NCI-H2171 (cell line): ENCODE data around the gene RAD18.

ENCODE experiments used
- DNase-seq: peaks from one replicate; lab custom pipeline; 2025; lab: John Stamatoyannopoulos, UW

RAD18 gene

DNA sequence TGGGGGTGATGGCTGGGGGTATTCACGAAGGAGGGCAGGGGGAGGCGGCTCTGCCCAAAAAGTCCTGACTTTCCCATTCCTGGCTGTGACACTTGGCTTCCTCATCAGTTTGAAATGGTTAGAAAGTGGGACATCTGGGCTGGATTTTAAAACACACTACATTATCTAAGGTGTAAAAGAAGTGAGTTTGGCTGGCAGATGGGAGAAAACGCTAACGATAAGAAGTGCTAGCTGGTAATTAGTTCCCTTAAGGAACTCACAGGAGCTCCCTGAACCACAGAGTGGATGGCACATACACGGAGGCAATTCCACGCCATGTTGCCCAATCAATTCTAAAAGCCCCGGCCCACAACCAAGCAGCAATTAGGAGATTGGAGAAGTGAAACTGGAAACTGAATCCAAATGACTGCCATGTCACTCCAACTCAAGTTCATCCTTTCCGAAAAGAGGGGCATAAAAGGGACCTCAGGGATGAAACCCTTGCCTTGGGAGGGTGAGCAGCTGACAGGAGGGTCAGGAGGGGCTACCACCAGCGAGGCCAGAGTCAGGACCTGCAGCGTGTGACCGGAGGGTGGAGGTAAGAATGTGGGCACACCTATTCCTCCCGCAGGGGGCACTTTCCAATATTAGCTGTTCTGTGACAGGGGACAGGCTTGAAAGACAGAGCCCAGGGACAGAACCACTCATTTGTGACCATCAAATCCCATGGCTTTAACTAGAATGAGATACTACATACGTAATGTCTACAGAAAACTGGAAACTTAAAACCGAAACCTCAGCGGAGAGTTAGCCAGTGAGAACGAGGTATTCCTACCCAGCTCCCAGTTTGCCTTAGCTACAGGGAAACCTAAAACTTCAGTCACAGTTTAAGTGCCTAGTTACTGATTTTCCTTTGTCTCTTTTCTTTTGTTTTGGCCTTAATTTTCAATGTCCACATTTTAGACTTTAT lies 98.6 kb downstream of the RAD18 start:
- DNase-seq: no peak

- DNase-seq: no peak
Measured at GRCh38 chr3:8863891-8864290, 99.4 kb downstream of the RAD18 start.

GRCh38 chr3:8857720-8858367 lies 105.4 kb downstream of the RAD18 start:
- DNase-seq: no peak

DNA sequence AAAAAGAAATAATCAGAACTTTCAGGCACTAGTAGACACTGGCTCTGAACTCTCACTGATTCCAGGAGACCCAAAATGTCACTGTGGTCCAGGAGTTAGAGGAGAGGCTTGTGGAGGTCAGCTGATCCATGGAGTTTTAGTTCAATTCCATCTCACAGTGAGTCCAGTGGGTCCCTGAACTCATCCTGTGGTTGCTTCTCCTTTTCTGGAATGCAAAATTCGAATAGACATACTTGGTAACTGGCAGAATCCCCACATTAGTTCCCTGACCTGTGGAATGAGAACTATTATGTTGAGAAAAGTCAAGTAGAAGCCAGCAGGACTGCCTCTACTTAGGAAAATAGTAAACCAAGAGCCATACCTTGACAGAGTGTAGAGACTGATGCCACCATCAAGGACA lies 106.6 kb downstream of the RAD18 start:
- no peak for DNase-seq

- no peak for DNase-seq
Measured at GRCh38 chr3:8856071-8856470, 107.2 kb downstream of the RAD18 start.

- no peak for DNase-seq
Measured at GRCh38 chr3:8854656-8855055, 108.6 kb downstream of the RAD18 start.

DNA sequence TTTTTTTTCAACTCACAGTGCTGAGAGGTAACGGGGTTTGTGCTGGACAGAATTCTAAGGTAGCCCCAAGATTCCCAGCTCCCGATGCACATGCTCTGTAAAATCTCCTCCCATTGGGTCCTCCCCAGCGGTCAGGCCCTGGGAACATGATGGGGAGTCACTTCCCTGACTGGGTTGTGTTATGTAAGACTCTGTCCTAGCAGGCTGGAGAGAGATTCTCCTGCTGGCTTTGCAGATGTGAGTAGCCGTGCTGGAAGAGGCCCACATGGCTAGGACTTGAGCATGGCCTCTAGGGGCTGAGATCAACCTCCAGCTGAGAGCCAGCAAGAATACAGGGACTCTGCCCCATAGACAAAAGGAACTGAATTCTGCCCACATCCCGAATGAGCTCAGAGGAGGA lies 110.2 kb downstream of the RAD18 start:
- DNase-seq: no peak

DNA sequence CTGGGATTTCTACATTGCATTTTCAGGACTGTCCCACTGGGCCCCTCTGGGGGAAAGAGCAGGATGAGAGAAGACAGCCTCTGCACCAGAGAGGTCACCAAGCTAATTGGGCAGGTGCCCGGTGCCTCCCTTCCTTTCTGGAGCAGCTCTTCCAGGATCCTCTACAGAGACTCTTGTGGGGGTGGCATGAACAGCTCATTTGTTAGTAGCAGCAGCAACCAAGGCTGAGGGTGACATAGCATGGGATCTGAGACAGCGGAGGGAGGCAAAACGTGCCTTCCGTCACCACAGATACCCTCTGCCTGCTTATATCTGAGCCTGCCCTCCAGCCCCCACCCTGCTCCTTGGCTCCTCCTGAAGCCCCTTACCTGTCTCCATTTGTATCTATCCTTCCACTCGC lies 110.8 kb downstream of the RAD18 start:
- no peak for DNase-seq

GRCh38 chr3:8851703-8852102 lies 111.6 kb downstream of the RAD18 start:
- DNase-seq: no peak

GRCh38 chr3:8848696-8849131 lies 114.6 kb downstream of the RAD18 start:
- no peak for DNase-seq

- DNase-seq: no peak
Measured at GRCh38 chr3:8847317-8847716, 116.0 kb downstream of the RAD18 start.

DNA sequence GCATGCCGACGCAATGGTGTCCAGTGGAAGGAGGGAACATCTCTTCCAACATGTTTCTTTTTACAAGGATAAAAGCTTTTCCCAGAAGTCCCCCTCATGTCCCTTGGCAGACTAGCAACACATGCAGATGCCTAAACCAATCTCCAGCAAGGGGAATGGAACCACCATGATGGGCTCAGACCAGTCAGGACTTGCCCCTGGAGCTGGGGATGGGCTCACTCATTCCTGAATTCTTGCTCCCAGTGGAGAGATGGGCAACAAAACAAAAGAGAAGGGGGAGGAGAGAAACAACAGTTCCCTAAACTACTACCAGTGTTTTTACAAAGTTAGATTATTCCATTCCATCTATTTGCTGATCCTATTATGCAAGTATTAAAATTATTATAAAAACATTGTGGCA lies 117.1 kb downstream of the RAD18 start:
- DNase-seq: no peak

DNA sequence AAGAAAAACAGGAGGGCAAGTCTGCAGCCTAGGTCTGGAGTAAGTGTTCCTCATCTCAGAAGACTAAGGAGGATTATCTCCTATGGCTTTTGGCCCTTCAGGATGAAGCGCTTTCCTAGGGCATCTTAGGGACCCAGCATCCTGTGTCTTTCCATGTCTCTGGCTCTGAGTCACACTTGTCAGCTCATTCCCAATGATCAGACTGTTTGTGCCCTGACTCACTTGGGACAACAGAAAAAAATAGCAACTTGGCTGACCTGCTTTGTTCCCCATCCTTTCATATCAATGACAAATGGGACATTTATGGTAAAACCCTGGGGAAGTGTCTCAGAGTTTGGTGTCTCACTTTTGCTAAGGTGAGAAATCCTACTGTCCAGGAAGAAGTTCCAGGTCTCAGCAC lies 117.6 kb downstream of the RAD18 start:
- DNase-seq: no peak

DNA sequence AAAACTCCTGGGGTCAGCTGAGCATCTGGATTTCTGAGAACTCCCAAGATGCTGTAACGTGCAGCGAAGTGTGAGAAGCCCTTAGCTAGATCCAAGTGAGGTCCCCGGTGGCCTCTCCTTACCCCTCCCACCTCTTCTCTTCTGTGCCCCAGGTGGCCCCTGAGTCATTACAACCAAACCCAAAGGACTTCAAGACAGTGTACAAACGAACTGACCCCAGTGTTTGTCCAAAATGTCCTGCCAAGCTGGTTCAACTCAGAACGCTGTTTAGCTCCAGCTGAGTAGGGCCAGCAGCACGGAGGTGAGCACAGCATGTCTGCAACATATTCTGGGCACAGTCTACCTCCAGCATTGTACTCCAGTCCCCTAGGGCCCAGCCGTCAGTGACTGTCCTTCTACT lies 119.9 kb downstream of the RAD18 start:
- DNase-seq: no peak

- DNase-seq: no peak
Measured at GRCh38 chr3:8842293-8842692, 121.0 kb downstream of the RAD18 start.

- DNase-seq: no peak
Measured at GRCh38 chr3:8841472-8841871, 121.8 kb downstream of the RAD18 start.

DNA sequence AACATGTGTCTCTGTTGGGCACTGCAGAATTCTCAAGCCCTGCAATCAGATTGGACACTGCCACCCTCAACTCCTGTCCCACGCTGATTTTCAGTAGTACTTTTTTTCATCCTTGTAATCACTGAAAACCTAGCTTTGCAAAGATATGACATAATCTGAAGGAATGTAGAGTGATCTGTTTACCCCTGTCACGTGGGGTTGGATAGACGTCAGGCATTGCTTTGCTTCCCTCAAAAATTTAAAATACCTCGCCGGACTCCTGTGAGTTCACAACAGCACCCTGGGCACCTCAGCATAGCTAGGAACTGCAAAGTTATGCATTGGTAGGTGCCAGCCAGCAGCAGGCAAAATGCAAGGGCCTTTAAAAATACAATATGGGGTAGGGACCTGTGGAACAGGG lies 122.7 kb downstream of the RAD18 start:
- no peak for DNase-seq

GRCh38 chr3:8839607-8840325 lies 123.5 kb downstream of the RAD18 start:
- no peak for DNase-seq

GRCh38 chr3:8838765-8839423 lies 124.4 kb downstream of the RAD18 start:
- no peak for DNase-seq

- DNase-seq: no peak
Measured at GRCh38 chr3:8838234-8838633, 125.0 kb downstream of the RAD18 start.

DNA sequence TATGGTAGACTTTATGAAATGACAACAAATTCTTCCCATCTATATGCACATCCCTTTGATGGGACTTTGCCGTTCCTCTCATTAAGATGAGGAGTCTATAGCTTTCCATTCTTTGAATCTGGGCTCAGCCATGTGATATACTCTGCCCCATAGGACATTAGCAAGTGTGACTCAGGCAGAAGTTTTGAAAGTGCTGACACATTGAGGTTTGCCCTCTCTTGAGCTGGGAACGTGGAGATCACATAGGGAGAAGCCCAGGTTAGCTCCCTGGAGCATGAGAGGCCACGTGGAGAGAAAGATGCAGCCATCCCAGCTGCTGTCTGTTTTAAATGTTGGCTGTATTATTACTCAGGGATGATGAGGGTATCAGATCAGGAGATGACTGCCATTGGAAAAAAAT lies 126.1 kb downstream of the RAD18 start:
- no peak for DNase-seq

- no peak for DNase-seq
Measured at GRCh38 chr3:8836096-8836495, 127.2 kb downstream of the RAD18 start.
